HEK293 (cell line): ENCODE measurements around the gene UBE3C.

Source experiments
- KLF10 ChIP-seq: fragments of 450-650 bp; IDR thresholded peaks from 2 replicates; pipeline ENCODE4 v1.5.1; 2018; ENCODE audit warnings: missing biosample characterization, mild to moderate bottlenecking, missing genetic modification characterization
- KLF16 ChIP-seq: fragments of 450-650 bp; formaldehyde crosslinking; IDR thresholded peaks from 2 replicates; pipeline ENCODE4 v1.5.1; 2017; ENCODE audit warnings: missing biosample characterization, missing genetic modification characterization
- MZF1 ChIP-seq: fragments of 450-650 bp; formaldehyde crosslinking; IDR thresholded peaks from 2 replicates; pipeline ENCODE4 v1.5.1; 2017; ENCODE audit warnings: missing biosample characterization, missing genetic modification characterization, borderline replicate concordance
- SETDB1 ChIP-seq: IDR thresholded peaks from one replicate; pipeline ENCODE4 v1.6.1; 2017; ENCODE audit warnings: mild to moderate bottlenecking, low read length, moderate library complexity, mixed read lengths; ENCODE audit not compliant: insufficient read length
- ZBTB1 ChIP-seq: fragments of 450-650 bp; formaldehyde crosslinking; IDR thresholded peaks from 2 replicates; pipeline ENCODE4 v1.5.1; 2016; ENCODE audit warnings: missing biosample characterization, missing genetic modification characterization
- ZBTB21 ChIP-seq: fragments of 450-650 bp; formaldehyde crosslinking; IDR thresholded peaks from 2 replicates; pipeline ENCODE4 v1.5.1; 2017; ENCODE audit warnings: missing biosample characterization, missing genetic modification characterization
- ZBTB8A ChIP-seq: fragments of 450-650 bp; formaldehyde crosslinking; IDR thresholded peaks from 2 replicates; pipeline ENCODE4 v1.5.1; 2016; ENCODE audit warnings: missing biosample characterization, missing genetic modification characterization
- ZFP69B ChIP-seq: fragments of 450-650 bp; formaldehyde crosslinking; IDR thresholded peaks from 2 replicates; pipeline ENCODE4 v1.5.1; 2016; ENCODE audit warnings: missing biosample characterization, missing genetic modification characterization
- ZNF548 ChIP-seq: fragments of 450-650 bp; formaldehyde crosslinking; IDR thresholded peaks from 2 replicates; pipeline ENCODE4 v1.5.1; 2016; ENCODE audit warnings: missing biosample characterization, missing genetic modification characterization
- ZNF623 ChIP-seq: fragments of 450-650 bp; formaldehyde crosslinking; IDR thresholded peaks from 2 replicates; pipeline ENCODE4 v1.5.1; 2016; ENCODE audit warnings: missing biosample characterization, missing genetic modification characterization
- ZNF654 ChIP-seq: fragments of 450-650 bp; formaldehyde crosslinking; IDR thresholded peaks from 2 replicates; pipeline ENCODE4 v1.5.1; 2016; ENCODE audit warnings: low read depth, missing biosample characterization, missing genetic modification characterization
- TF ChIP-seq, protein P1 (sequence below): fragments of 450-650 bp; formaldehyde crosslinking; IDR thresholded peaks from 2 replicates; pipeline ENCODE4 v1.5.1; 2016; ENCODE audit warnings: missing biosample characterization, missing genetic modification characterization
- TF ChIP-seq, protein P2 (sequence below): fragments of 450-650 bp; formaldehyde crosslinking; IDR thresholded peaks from 2 replicates; pipeline ENCODE4 v1.5.1; 2016; ENCODE audit warnings: missing biosample characterization, missing genetic modification characterization

DNA sequence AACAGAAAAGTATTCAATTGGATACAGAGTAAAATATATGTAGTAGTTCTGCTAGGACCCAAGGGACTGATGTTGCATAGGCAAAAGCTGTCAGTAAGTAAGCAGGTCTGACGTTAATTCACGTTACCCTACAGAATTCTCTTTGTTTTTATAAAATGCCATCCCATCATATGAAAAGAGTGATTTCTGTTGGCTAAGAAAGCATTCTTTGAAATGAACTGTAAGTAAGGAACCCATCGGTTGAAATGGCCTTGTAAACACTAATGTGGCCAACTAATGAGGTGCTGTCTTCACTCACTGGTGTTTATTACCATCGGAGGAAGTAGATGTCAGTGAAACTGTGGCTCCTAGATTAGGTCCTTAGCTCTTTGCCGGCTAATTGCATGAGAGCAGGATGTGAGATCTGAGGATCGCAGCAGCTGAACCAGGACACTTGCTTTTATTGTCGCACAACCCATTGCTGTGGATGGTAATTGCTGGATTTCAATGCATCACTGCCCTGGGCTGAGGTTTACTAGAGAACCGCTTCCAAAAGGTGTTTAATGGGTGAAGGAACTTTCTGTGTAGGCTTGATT lies 49.5 kb downstream of the UBE3C start:
- no peak for TF ChIP-seq ZNF623 (tag by site-specific recombination)
- no peak for TF ChIP-seq ZNF548 (tag by site-specific recombination)
- no peak for TF ChIP-seq ZNF654 (tag by site-specific recombination)
- TF ChIP-seq KLF16 (tag by site-specific recombination), result no peak
- TF ChIP-seq, protein P1, sequence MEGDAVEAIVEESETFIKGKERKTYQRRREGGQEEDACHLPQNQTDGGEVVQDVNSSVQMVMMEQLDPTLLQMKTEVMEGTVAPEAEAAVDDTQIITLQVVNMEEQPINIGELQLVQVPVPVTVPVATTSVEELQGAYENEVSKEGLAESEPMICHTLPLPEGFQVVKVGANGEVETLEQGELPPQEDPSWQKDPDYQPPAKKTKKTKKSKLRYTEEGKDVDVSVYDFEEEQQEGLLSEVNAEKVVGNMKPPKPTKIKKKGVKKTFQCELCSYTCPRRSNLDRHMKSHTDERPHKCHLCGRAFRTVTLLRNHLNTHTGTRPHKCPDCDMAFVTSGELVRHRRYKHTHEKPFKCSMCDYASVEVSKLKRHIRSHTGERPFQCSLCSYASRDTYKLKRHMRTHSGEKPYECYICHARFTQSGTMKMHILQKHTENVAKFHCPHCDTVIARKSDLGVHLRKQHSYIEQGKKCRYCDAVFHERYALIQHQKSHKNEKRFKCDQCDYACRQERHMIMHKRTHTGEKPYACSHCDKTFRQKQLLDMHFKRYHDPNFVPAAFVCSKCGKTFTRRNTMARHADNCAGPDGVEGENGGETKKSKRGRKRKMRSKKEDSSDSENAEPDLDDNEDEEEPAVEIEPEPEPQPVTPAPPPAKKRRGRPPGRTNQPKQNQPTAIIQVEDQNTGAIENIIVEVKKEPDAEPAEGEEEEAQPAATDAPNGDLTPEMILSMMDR, result no peak
- no peak for TF ChIP-seq KLF10 (tag by site-specific recombination)
- no peak for TF ChIP-seq ZFP69B (tag by site-specific recombination)
- TF ChIP-seq, protein P2, sequence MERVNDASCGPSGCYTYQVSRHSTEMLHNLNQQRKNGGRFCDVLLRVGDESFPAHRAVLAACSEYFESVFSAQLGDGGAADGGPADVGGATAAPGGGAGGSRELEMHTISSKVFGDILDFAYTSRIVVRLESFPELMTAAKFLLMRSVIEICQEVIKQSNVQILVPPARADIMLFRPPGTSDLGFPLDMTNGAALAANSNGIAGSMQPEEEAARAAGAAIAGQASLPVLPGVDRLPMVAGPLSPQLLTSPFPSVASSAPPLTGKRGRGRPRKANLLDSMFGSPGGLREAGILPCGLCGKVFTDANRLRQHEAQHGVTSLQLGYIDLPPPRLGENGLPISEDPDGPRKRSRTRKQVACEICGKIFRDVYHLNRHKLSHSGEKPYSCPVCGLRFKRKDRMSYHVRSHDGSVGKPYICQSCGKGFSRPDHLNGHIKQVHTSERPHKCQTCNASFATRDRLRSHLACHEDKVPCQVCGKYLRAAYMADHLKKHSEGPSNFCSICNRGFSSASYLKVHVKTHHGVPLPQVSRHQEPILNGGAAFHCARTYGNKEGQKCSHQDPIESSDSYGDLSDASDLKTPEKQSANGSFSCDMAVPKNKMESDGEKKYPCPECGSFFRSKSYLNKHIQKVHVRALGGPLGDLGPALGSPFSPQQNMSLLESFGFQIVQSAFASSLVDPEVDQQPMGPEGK (tag by site-specific recombination), result no peak
- no peak for TF ChIP-seq ZBTB8A (tag by site-specific recombination)
- TF ChIP-seq MZF1 (tag by site-specific recombination), result no peak
- no peak for TF ChIP-seq SETDB1
- no peak for TF ChIP-seq ZBTB1
- TF ChIP-seq ZBTB21 (tag by site-specific recombination), result no peak
